ENCODE data around the gene CLSTN2.

Gene CLSTN2

GRCh38 chr3:140203510-140203909, 268.5 kb downstream of the CLSTN2 start:
- WGBS: 68% methylated on average over 3 of the region's 4 CpGs
- H3K79me1 ChIP-seq (replicated peaks; ENCODE audit: low read length, poor library complexity, severe bottlenecking): peaks cover 3% of the 10 kb centered on the region
- no peak overlapping the region for H4K91ac ChIP-seq (ENCODE audit: low read length)
- no peak overlapping the region for H2BK12ac ChIP-seq (ENCODE audit: low read length in 2 of 2)
- no peak overlapping the region for H3K4ac ChIP-seq (ENCODE audit: low read depth in 1 of 2, low read length in 2 of 2)
- no peak overlapping the region for H3K23ac ChIP-seq (ENCODE audit: low read length in 2 of 2)
- H3K9ac ChIP-seq (ENCODE audit: low read length): no peak overlapping the region
- H3K9me3 ChIP-seq (ENCODE audit: control insufficient read depth, low read length): no peaks in the 10 kb centered on the region
- no peak overlapping the region for H2AFZ ChIP-seq (ENCODE audit: low read depth, low read length)
- no peak overlapping the region for H3K14ac ChIP-seq (ENCODE audit: low read length in 2 of 2)
- DNase-seq: no peak
- H3K4me1 ChIP-seq (ENCODE audit: control insufficient read depth, insufficient read depth, low read depth, low read length): no peaks in the 10 kb centered on the region
- no peak overlapping the region for H3K27ac ChIP-seq (ENCODE audit: low read length, poor library complexity, severe bottlenecking)
- no peak overlapping the region for H3K4me3 ChIP-seq (ENCODE audit: insufficient read depth in 1 of 2, low read depth in 1 of 2, low read length in 2 of 2)
- no peak overlapping the region for H2BK120ac ChIP-seq (ENCODE audit: low read depth, low read length)
- no peak overlapping the region for H2BK15ac ChIP-seq (ENCODE audit: low read depth, poor library complexity, severe bottlenecking)
- H4K8ac ChIP-seq (ENCODE audit: low read length): no peak overlapping the region
- H3K4me2 ChIP-seq (ENCODE audit: low read length, poor library complexity, severe bottlenecking): no peak overlapping the region
- H2BK5ac ChIP-seq (ENCODE audit: low read depth, low read length, poor library complexity, severe bottlenecking): no peak overlapping the region
- no peak overlapping the region for H3K18ac ChIP-seq (ENCODE audit: low read depth in 1 of 2, low read length in 2 of 2)
- peaks cover 8 to 40% of the 10 kb centered on the region in 2 experiments for H3K27me3 ChIP-seq (ENCODE audit: control insufficient read depth in 1 of 2, insufficient read depth in 1 of 2, low read length in 2 of 2)
- H2AK5ac ChIP-seq (ENCODE audit: low read length, severe bottlenecking): no peak overlapping the region
- no peaks in the 10 kb centered on the region for H3K36me3 ChIP-seq (ENCODE audit: control insufficient read depth in 1 of 2, insufficient read depth in 2 of 2, low read depth in 1 of 2, low read length in 2 of 2)

DNA sequence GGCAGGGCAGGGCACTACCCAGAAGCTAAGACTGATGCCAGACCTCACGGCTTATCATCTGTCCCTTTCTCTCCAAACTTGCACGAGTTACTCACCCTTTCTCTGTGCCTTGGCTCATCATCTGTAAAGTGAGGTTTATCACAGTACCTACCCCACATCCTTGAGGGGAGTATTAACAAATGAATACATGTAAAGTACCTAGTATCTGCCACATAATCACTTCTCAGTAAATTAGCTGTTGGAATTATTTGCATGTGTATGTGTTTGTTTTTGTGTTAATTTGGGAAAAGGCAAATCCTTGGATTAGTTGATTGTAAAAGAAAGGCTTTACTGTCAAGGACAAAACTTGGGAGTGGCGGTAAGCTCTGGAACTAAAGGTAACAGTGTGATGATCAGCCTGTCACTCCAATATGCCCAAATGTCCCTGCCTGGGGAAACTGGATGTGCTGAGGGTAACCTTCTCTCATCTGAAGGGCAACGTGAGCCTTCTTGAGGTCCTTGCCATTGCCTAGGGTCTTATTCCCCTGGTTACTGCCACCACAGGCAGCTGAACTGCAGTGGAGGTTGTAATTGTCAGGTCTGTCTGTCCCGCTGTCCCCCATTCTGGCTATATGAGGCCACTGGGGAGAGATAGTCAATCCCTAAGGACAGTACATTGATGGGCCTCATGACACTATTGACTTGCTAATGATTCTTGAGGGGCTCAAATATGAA, 269.4 kb downstream of the CLSTN2 start:
- Histone ChIP-seq H3K9me3 (ENCODE audit: control insufficient read depth, low read length) (no peaks in the 10 kb centered on the region), H3K36me3 (ENCODE audit: control insufficient read depth in 1 of 2, insufficient read depth in 2 of 2, low read depth in 1 of 2, low read length in 2 of 2) (no peaks in the 10 kb centered on the region), H2BK15ac (ENCODE audit: low read depth, poor library complexity, severe bottlenecking) (no peak overlapping the region), H4K91ac (ENCODE audit: low read length) (no peak overlapping the region), H2BK5ac (ENCODE audit: low read depth, low read length, poor library complexity, severe bottlenecking) (no peak overlapping the region), H4K8ac (ENCODE audit: low read length) (no peak overlapping the region), H2AK5ac (ENCODE audit: low read length, severe bottlenecking) (no peak overlapping the region), H3K4ac (ENCODE audit: low read depth in 1 of 2, low read length in 2 of 2) (no peak overlapping the region), H3K18ac (ENCODE audit: low read depth in 1 of 2, low read length in 2 of 2) (no peak overlapping the region), H3K79me1 (replicated peaks; ENCODE audit: low read length, poor library complexity, severe bottlenecking) (peaks cover 3% of the 10 kb centered on the region), H3K9ac (ENCODE audit: low read length) (no peak overlapping the region), H2BK120ac (ENCODE audit: low read depth, low read length) (no peak overlapping the region), H3K27me3 (ENCODE audit: control insufficient read depth in 1 of 2, insufficient read depth in 1 of 2, low read length in 2 of 2) (peaks cover 13 to 46% of the 10 kb centered on the region in 2 experiments), H3K4me1 (ENCODE audit: control insufficient read depth, insufficient read depth, low read depth, low read length) (no peaks in the 10 kb centered on the region), H3K14ac (ENCODE audit: low read length in 2 of 2) (no peak overlapping the region), H3K4me2 (ENCODE audit: low read length, poor library complexity, severe bottlenecking) (no peak overlapping the region), H2BK12ac (ENCODE audit: low read length in 2 of 2) (no peak overlapping the region), H3K4me3 (ENCODE audit: insufficient read depth in 1 of 2, low read depth in 1 of 2, low read length in 2 of 2) (no peak overlapping the region), H3K27ac (ENCODE audit: low read length, poor library complexity, severe bottlenecking) (no peak overlapping the region), H3K23ac (ENCODE audit: low read length in 2 of 2) (no peak overlapping the region), H2AFZ (ENCODE audit: low read depth, low read length) (no peak overlapping the region)
- no peak for DNase-seq
- 49% methylated on average over 4 of the region's 5 CpGs for WGBS

DNA sequence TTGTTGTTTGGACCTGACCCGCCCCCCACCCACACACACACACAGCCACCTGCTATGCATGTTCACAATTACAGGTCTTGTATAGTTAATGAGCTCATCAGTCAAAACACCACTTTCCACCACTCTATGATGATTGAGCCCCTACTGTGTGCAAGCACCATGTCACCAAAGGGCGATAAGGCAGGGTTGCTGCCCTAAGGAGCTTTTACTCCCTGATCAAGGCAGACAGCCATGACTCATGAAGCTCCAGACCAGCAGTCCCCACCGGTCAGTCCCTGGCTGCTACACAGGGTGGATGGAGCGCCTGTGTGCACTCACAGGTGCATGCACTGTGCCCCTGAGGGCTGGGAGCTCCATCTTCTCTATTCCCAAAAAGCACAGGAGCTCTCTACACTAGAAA, 270.6 kb downstream of the CLSTN2 start:
- no peak overlapping the region for H2BK12ac ChIP-seq (ENCODE audit: low read length in 2 of 2)
- H2BK5ac ChIP-seq (ENCODE audit: low read depth, low read length, poor library complexity, severe bottlenecking): no peak overlapping the region
- H2AK5ac ChIP-seq (ENCODE audit: low read length, severe bottlenecking): no peak overlapping the region
- no peak overlapping the region for H3K23ac ChIP-seq (ENCODE audit: low read length in 2 of 2)
- peaks cover 13 to 58% of the 10 kb centered on the region in 2 experiments for H3K27me3 ChIP-seq (ENCODE audit: control insufficient read depth in 1 of 2, insufficient read depth in 1 of 2, low read length in 2 of 2)
- H3K4me3 ChIP-seq (ENCODE audit: insufficient read depth in 1 of 2, low read depth in 1 of 2, low read length in 2 of 2): no peak overlapping the region
- H3K9ac ChIP-seq (ENCODE audit: low read length): no peak overlapping the region
- H4K8ac ChIP-seq (ENCODE audit: low read length): no peak overlapping the region
- no peak overlapping the region for H4K91ac ChIP-seq (ENCODE audit: low read length)
- H3K79me1 ChIP-seq (replicated peaks; ENCODE audit: low read length, poor library complexity, severe bottlenecking): peaks cover 3% of the 10 kb centered on the region
- WGBS: 45% methylated on average over 4 of the region's 4 CpGs
- no peaks in the 10 kb centered on the region for H3K4me1 ChIP-seq (ENCODE audit: control insufficient read depth, insufficient read depth, low read depth, low read length)
- no peak overlapping the region for H3K4me2 ChIP-seq (ENCODE audit: low read length, poor library complexity, severe bottlenecking)
- no peak overlapping the region for H2AFZ ChIP-seq (ENCODE audit: low read depth, low read length)
- H3K36me3 ChIP-seq (ENCODE audit: control insufficient read depth in 1 of 2, insufficient read depth in 2 of 2, low read depth in 1 of 2, low read length in 2 of 2): no peaks in the 10 kb centered on the region
- no peak overlapping the region for H2BK120ac ChIP-seq (ENCODE audit: low read depth, low read length)
- no peak overlapping the region for H3K18ac ChIP-seq (ENCODE audit: low read depth in 1 of 2, low read length in 2 of 2)
- H3K27ac ChIP-seq (ENCODE audit: low read length, poor library complexity, severe bottlenecking): no peak overlapping the region
- DNase-seq: no peak
- H3K9me3 ChIP-seq (ENCODE audit: control insufficient read depth, low read length): no peaks in the 10 kb centered on the region
- no peak overlapping the region for H3K14ac ChIP-seq (ENCODE audit: low read length in 2 of 2)
- H3K4ac ChIP-seq (ENCODE audit: low read depth in 1 of 2, low read length in 2 of 2): no peak overlapping the region
- H2BK15ac ChIP-seq (ENCODE audit: low read depth, poor library complexity, severe bottlenecking): no peak overlapping the region

DNA sequence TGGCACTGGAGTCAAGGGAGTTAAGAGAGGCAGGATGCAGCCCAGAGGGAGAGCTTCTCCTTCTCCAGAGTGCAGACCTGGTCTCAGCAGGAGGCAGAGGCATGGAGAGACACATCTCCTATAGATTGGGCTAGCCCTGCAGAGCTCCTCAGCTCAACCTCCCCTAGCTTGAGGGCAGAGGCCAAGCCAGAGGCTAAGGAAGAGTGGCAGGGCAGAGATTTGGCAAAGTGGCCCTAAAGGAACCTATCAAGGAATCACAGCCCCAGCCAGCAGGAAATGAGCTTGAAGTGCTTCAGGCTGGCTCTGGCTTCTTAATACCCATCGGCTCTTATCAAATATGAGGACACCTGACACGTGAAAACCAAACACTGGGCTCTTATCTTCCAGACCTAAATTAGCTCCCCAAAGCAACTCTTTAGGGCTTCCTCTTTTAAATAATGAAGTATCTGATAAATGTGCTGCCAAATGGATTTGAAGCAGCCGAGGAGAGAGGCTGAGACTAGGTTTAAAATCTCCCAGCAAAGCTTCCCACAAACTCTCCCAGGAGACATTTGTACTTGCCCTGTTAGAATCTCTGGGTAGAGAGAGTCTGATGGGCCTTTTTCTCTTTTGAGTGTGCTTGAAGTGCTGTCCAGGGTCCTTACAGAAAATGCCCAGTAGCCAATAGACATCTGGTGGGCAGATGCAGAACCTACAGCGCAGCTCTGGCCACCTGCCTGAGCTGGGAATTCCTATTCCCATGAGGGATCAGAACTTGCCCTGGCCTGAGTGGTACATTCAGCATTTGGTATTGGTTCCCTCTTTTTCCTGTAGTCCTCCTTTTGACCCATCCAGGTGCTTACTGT, 271.4 kb downstream of the CLSTN2 start:
- Histone ChIP-seq H2BK5ac (ENCODE audit: low read depth, low read length, poor library complexity, severe bottlenecking) (no peak overlapping the region), H3K79me1 (replicated peaks; ENCODE audit: low read length, poor library complexity, severe bottlenecking) (peaks cover 3% of the 10 kb centered on the region), H2BK12ac (ENCODE audit: low read length in 2 of 2) (no peak overlapping the region), H3K23ac (ENCODE audit: low read length in 2 of 2) (no peak overlapping the region), H4K8ac (ENCODE audit: low read length) (no peak overlapping the region), H2AK5ac (ENCODE audit: low read length, severe bottlenecking) (no peak overlapping the region), H4K91ac (ENCODE audit: low read length) (no peak overlapping the region), H3K27ac (ENCODE audit: low read length, poor library complexity, severe bottlenecking) (no peak overlapping the region), H3K14ac (ENCODE audit: low read length in 2 of 2) (no peak overlapping the region), H3K18ac (ENCODE audit: low read depth in 1 of 2, low read length in 2 of 2) (no peak overlapping the region), H2BK15ac (ENCODE audit: low read depth, poor library complexity, severe bottlenecking) (no peak overlapping the region), H3K9ac (ENCODE audit: low read length) (no peak overlapping the region), H3K4me3 (ENCODE audit: insufficient read depth in 1 of 2, low read depth in 1 of 2, low read length in 2 of 2) (no peak overlapping the region), H3K27me3 (ENCODE audit: control insufficient read depth in 1 of 2, insufficient read depth in 1 of 2, low read length in 2 of 2) (peaks cover 13 to 58% of the 10 kb centered on the region in 2 experiments), H3K4me2 (ENCODE audit: low read length, poor library complexity, severe bottlenecking) (no peak overlapping the region), H3K4ac (ENCODE audit: low read depth in 1 of 2, low read length in 2 of 2) (no peak overlapping the region), H2BK120ac (ENCODE audit: low read depth, low read length) (no peak overlapping the region), H3K9me3 (ENCODE audit: control insufficient read depth, low read length) (no peaks in the 10 kb centered on the region), H3K4me1 (ENCODE audit: control insufficient read depth, insufficient read depth, low read depth, low read length) (no peaks in the 10 kb centered on the region), H3K36me3 (ENCODE audit: control insufficient read depth in 1 of 2, insufficient read depth in 2 of 2, low read depth in 1 of 2, low read length in 2 of 2) (no peaks in the 10 kb centered on the region), H2AFZ (ENCODE audit: low read depth, low read length) (no peak overlapping the region)
- 10% methylated on average over 3 of the region's 4 CpGs for WGBS
- no peak for DNase-seq
